MM.1S (cell line): Measurements from ENCODE around the gene ANP32A.

ENCODE experiments used
- EZH2 ChIP-seq: fragments of 300-600 bp; sonication (generic); optimal IDR thresholded peaks from 2 replicates; pipeline ENCODE3; 2017; ENCODE audit warnings: low read depth, mild to moderate bottlenecking, antibody characterized with exemption, low read length, mixed read lengths
- TF ChIP-seq, protein P1 (sequence below): fragments of 300-600 bp; sonication (generic); IDR thresholded peaks from 2 replicates; pipeline ENCODE4 v1.5.1; 2016; ENCODE audit warnings: antibody characterized with exemption, low read length, mixed read lengths

GRCh38 chr15:68821841-68822381, 1.2 kb upstream of the ANP32A start:
- TF ChIP-seq, protein P1, sequence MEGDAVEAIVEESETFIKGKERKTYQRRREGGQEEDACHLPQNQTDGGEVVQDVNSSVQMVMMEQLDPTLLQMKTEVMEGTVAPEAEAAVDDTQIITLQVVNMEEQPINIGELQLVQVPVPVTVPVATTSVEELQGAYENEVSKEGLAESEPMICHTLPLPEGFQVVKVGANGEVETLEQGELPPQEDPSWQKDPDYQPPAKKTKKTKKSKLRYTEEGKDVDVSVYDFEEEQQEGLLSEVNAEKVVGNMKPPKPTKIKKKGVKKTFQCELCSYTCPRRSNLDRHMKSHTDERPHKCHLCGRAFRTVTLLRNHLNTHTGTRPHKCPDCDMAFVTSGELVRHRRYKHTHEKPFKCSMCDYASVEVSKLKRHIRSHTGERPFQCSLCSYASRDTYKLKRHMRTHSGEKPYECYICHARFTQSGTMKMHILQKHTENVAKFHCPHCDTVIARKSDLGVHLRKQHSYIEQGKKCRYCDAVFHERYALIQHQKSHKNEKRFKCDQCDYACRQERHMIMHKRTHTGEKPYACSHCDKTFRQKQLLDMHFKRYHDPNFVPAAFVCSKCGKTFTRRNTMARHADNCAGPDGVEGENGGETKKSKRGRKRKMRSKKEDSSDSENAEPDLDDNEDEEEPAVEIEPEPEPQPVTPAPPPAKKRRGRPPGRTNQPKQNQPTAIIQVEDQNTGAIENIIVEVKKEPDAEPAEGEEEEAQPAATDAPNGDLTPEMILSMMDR = no peak
- no peak for TF ChIP-seq EZH2
